Thyroid gland (tissue), 4 donors: ENCODE measurements around the gene RILPL1.

Source experiments
- CTCF ChIP-seq, 6 experiments: fragments of 200-600 bp in 3 of 6; fragments of 450-650 bp in 3 of 6; sonication (generic) in 3 of 6; IDR thresholded peaks; one replicate each; pipeline ENCODE4 v1.5.1; 2016 to 2019; ENCODE audit warnings: antibody characterized with exemption in 6 of 6, mild to moderate bottlenecking in 2 of 6, inconsistent platforms in 1 of 6, moderate library complexity in 1 of 6
- POLR2A ChIP-seq, 2 donors: fragments of 450-650 bp; IDR thresholded peaks; one replicate each; pipeline ENCODE4 v1.6.1; 2017; ENCODE audit warnings: antibody characterized with exemption in 2 of 2, mild to moderate bottlenecking in 2 of 2, moderate library complexity in 1 of 2

- TF ChIP-seq CTCF (IDR thresholded peaks at IDR 0.05) (no peak), POLR2A (IDR thresholded peaks at IDR 0.05) (no peak)
Measured at GRCh38 chr12:123502163-123502704, 31.3 kb downstream of the RILPL1 start.
